ENCODE data around the gene CD9. TPM values are rescaled to one million over a fixed set of nuclear protein-coding genes. Genes with fewer than 3 reads are reported as not detected.

CD9 gene
- 89.8 TPM for total RNA-seq

GRCh38 chr12:6200256-6201212 is at the start of gene CD9:
CD9 (plus strand) TSS chr12:6200400; CDS start chr12:6200500, 100 bp downstream.

Other genes with a start within 250 kb of the CD9 start
- 73.5 TPM for gene VWF, start 75.7 kb upstream of the CD9 start, total RNA-seq
- gene PLEKHG6, start 110.3 kb downstream of the CD9 start, total RNA-seq = 2.0 TPM
- 68.6 TPM for gene TNFRSF1A, start 141.7 kb downstream of the CD9 start, total RNA-seq
- gene SCNN1A, start 175.2 kb downstream of the CD9 start, total RNA-seq = 4.9 TPM
- gene LTBR, start 183.8 kb downstream of the CD9 start, total RNA-seq = 21.1 TPM
- gene CD27, start 244.6 kb downstream of the CD9 start, total RNA-seq = not detected

All from camera-type eye (tissue), 1 donor.